GM19455 (cell line): ENCODE results near the gene RHEX.
A peak's percentile ranks its signal among the peaks of the same experiment; 100 is the strongest.
"Not testable (repeated sequence)": the region's sequence is repeated elsewhere in the genome, so short reads cannot be mapped to it uniquely, and the experiment has no call there.

Experiments used
- ATAC-seq: cut with Tn5 transposase; IDR thresholded peaks from one replicate; pipeline ENCODE4 v1.9.1; 2021; ENCODE audit not compliant: unreplicated experiment

Gene RHEX

GRCh38 chr1:206052919-206053610 is at the start of gene RHEX:
TSS of gene RHEX (plus strand) at chr1:206053173. CDS start at chr1:206097829, 44,656 bp downstream.
- not testable (repeated sequence) for ATAC-seq

- no peak for ATAC-seq
These were observed 48.8 kb upstream of the RHEX start for GRCh38 chr1:206003854-206004800.

GRCh38 chr1:206004826-206005225 is 48.1 kb upstream of the RHEX start:
- no peak for ATAC-seq

- ATAC-seq, result no peak
These were observed 47.7 kb upstream of the RHEX start for GRCh38 chr1:206005234-206005633.

- no peak for ATAC-seq
These were observed 47.2 kb upstream of the RHEX start for GRCh38 chr1:206005778-206006180.

- ATAC-seq, result no peak
These were observed 46.0 kb upstream of the RHEX start for GRCh38 chr1:206006946-206007345.

GRCh38 chr1:206010060-206010459 is 42.9 kb upstream of the RHEX start:
- no peak for ATAC-seq

- no peak for ATAC-seq
These were observed 41.9 kb upstream of the RHEX start for GRCh38 chr1:206011057-206011456.

GRCh38 chr1:206012086-206012859 is 40.7 kb upstream of the RHEX start:
- ATAC-seq, result peak; percentile 99

- no peak for ATAC-seq
These were observed 39.8 kb upstream of the RHEX start for GRCh38 chr1:206013026-206013795.

GRCh38 chr1:206014601-206015000 is 38.4 kb upstream of the RHEX start:
- ATAC-seq, result no peak

- no peak for ATAC-seq
These were observed 37.9 kb upstream of the RHEX start for GRCh38 chr1:206015071-206015470.

- ATAC-seq, result no peak
These were observed 32.5 kb upstream of the RHEX start for GRCh38 chr1:206020393-206021007.

- no peak for ATAC-seq
These were observed 31.9 kb upstream of the RHEX start for GRCh38 chr1:206021008-206021625.

GRCh38 chr1:206021626-206022365 is 31.2 kb upstream of the RHEX start:
- no peak for ATAC-seq

GRCh38 chr1:206022766-206023165 is 30.2 kb upstream of the RHEX start:
- ATAC-seq, result no peak

GRCh38 chr1:206023695-206024094 is 29.3 kb upstream of the RHEX start, which contains the start of gene CTSE:
TSS of gene CTSE (minus strand) at chr1:206023895. CDS start at chr1:206023791, 104 bp downstream.
- no peak for ATAC-seq

- no peak for ATAC-seq
These were observed 27.6 kb upstream of the RHEX start for GRCh38 chr1:206025283-206025820.

GRCh38 chr1:206029484-206029883 is 23.5 kb upstream of the RHEX start:
- no peak for ATAC-seq
